ENCODE data around the gene MID1.

DNA sequence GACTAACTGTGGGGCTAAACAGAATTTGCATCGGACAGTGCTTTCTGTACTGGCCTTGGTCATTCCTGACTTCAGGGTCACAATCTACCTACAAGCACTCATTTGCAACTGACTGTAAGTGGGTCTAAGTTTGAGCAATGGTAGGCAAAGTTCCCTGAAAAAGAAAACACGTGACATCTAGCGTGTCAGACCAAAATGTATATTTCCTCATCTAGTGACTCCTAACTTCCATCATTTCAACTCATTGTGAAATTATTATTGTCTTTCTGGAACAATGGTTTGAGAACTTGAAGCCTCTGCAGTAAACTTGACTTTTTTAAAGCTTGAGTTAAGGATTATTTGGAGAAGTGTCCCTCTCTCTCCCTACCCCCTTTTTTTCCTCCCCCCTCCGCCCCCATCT is 113.6 kb downstream of the MID1 start:
- TF ChIP-seq, protein P1, sequence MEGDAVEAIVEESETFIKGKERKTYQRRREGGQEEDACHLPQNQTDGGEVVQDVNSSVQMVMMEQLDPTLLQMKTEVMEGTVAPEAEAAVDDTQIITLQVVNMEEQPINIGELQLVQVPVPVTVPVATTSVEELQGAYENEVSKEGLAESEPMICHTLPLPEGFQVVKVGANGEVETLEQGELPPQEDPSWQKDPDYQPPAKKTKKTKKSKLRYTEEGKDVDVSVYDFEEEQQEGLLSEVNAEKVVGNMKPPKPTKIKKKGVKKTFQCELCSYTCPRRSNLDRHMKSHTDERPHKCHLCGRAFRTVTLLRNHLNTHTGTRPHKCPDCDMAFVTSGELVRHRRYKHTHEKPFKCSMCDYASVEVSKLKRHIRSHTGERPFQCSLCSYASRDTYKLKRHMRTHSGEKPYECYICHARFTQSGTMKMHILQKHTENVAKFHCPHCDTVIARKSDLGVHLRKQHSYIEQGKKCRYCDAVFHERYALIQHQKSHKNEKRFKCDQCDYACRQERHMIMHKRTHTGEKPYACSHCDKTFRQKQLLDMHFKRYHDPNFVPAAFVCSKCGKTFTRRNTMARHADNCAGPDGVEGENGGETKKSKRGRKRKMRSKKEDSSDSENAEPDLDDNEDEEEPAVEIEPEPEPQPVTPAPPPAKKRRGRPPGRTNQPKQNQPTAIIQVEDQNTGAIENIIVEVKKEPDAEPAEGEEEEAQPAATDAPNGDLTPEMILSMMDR (IDR thresholded peaks at IDR 0.05), result no peak
- no peak for TF ChIP-seq POLR2AphosphoS5 (IDR thresholded peaks at IDR 0.05)

All from breast epithelium (tissue), 3 donors.